Muscle layer of colon (tissue), 2 donors: ENCODE measurements around the gene ZBTB9.

Source experiments
- H3K27ac ChIP-seq: one replicate; pipeline ENCODE4 v1.7.0; 2013; ENCODE audit warnings: low read depth, mild to moderate bottlenecking, low read length, moderate library complexity
- H3K27me3 ChIP-seq, 2 donors: one replicate each; pipeline ENCODE4 v1.7.0; 2013; ENCODE audit warnings: low read length in 2 of 2, mild to moderate bottlenecking in 2 of 2; ENCODE audit not compliant: insufficient read depth in 2 of 2, control insufficient read depth in 1 of 2
- H3K36me3 ChIP-seq: one replicate; pipeline ENCODE4 v1.7.0; 2013; ENCODE audit warnings: mild to moderate bottlenecking, low read length; ENCODE audit not compliant: insufficient read depth
- H3K4me1 ChIP-seq: one replicate; pipeline ENCODE4 v1.7.0; 2013; ENCODE audit warnings: mild to moderate bottlenecking, low read length; ENCODE audit not compliant: insufficient read depth
- H3K4me3 ChIP-seq, 2 donors: one replicate each; pipeline ENCODE4 v1.7.0; 2013; ENCODE audit warnings: low read length in 2 of 2, low read depth in 1 of 2, mild to moderate bottlenecking in 1 of 2, moderate library complexity in 1 of 2
- H3K9ac ChIP-seq: one replicate; pipeline ENCODE4 v1.7.0; 2013; ENCODE audit warnings: low read length
- H3K9me3 ChIP-seq: one replicate; pipeline ENCODE4 v1.7.0; 2013; ENCODE audit warnings: mild to moderate bottlenecking, low read length
- donor health status: abdominal sarcoma.
- donor health status: Adenocarcinoma of cecum.

The ZBTB9 gene

DNA sequence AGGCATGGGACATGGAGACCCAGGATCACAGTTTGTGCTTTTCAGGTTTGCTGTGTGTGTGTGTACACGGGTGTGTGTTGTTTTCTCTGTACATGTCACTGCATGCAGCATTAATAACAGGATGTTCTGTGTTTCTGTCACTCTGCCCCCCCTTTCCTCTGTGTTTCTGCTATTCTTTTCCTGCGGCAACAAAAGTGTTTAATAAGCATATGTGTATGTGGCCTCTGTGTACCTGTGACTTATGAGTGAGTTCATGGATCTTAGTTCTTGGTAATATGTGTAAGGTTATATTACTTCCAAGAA, 24.7 kb upstream of the ZBTB9 start:
- Histone ChIP-seq H3K9ac (no peak overlapping the region), H3K4me3 (no peak overlapping the region), H3K9me3 (no peaks in the 10 kb centered on the region), H3K36me3 (no peaks in the 10 kb centered on the region), H3K27me3 (no peaks in the 10 kb centered on the region), H3K27ac (no peak overlapping the region), H3K4me1 (peaks cover 70% of the 10 kb centered on the region)

DNA sequence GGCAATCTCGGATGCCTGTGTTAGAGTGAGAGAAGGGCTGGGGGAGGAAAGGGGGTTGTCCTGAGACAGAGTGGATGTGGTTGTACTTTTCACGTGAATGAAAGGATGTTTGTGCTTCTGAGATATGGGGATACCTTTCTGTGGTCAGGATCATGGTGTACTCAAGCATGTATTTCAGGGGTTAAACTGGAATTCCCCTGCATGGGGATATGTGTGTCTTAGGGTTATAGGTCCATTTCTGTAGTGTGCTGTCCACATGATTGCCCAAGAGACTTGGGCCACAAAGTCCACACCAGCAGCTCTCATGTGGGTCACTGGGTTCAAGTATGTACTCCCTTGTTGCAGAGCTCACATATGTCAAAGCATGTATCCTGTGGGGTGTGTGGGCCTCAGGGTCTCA, 24.0 kb upstream of the ZBTB9 start:
- H3K4me3 ChIP-seq = peak overlapping the region in 1 of 2 donors; percentile 32
- no peaks in the 10 kb centered on the region for H3K9me3 ChIP-seq
- H3K27ac ChIP-seq = peak overlapping the region; percentile 41
- H3K36me3 ChIP-seq = peaks cover 4% of the 10 kb centered on the region
- H3K4me1 ChIP-seq = peaks cover 64% of the 10 kb centered on the region
- H3K9ac ChIP-seq = no peak overlapping the region
- no peaks in the 10 kb centered on the region for H3K27me3 ChIP-seq

DNA sequence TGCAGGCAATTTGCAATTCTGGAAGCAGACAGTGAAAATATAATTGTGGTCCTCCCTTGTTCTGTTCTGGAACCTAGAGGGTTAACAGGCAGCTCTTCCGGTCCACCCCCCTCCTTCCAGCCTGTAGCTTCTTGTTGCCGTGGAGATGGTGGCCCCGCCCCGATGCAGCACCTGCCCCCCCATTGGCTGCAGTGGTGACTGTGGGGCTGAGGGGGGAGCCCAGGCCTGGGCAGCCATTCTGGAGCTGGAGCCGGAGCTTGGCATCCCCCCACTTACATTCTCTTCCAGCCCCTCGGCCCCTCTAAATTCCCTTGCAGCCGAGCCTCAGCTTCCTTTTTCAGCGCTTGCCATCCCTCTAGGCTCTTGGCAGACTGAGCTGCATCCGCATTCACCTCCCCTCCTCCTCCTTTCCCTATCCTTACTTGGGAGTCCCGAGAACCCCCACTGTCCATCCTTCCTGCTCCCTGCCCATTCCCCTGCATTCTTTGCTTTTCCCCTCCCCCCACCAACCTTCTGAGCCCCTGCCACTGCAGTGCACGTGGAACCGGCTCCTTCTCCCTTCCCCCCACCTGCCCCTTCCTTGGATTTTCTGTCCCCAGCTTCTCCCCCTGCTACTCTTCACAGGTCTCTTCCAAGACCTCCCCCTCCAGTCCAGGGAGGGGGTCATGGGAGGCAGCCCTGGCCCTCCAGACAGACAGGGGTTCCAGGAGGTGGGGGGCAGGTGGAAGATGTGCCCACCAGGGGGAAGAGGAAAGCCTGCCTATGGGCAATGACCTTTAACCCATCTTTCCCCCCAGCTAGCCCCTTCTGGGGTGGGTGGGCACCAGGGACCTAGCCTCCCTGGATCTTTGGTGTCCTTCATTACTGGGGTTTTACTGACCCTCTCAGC, 23.1 kb upstream of the ZBTB9 start:
- no peaks in the 10 kb centered on the region for H3K27me3 ChIP-seq
- peaks cover 62% of the 10 kb centered on the region for H3K4me1 ChIP-seq
- peak overlapping the region in 1 of 2 donors; percentile 32 for H3K4me3 ChIP-seq
- H3K9ac ChIP-seq = peak overlapping the region; percentile 15
- H3K36me3 ChIP-seq = peaks cover 13% of the 10 kb centered on the region
- H3K9me3 ChIP-seq = no peaks in the 10 kb centered on the region
- H3K27ac ChIP-seq = peak overlapping the region; percentile 82

DNA sequence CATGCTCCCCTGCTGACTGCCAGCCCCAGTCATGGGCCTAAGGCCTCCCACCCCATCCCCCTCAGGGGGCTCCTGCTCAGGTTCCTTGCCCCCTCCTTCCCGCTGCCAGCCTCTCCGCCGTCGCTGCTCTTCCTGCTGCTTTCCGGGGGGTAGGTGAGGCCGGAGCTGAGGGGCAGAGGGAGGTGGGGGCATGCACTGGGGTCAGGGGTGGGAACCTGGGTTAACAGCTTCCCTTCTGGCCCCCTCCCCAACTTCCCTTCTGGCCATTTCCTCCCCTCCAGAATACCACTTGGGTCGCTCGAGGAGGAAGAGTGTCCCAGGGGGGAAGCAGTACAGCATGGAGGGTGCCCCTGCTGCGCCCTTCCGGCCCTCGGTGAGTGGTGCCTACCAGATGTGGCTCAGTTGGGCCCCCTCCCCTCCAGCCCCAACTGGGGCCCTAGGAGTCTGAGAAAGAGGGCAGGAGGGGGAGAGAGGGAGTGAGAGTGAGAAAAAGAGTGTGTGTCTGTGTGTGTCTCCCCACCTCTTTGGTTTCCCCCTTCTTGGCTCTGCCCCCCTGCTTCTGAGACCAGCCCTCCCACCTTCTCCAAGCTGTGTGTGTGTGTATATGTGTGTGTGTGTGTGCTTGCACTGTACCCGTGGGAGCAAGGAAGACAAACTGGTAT, 22.4 kb upstream of the ZBTB9 start:
- Histone ChIP-seq H3K27me3 (no peaks in the 10 kb centered on the region), H3K4me3 (no peak overlapping the region), H3K9me3 (no peaks in the 10 kb centered on the region), H3K4me1 (peaks cover 56% of the 10 kb centered on the region), H3K9ac (no peak overlapping the region), H3K36me3 (peaks cover 20% of the 10 kb centered on the region), H3K27ac (peak overlapping the region; percentile 82)

DNA sequence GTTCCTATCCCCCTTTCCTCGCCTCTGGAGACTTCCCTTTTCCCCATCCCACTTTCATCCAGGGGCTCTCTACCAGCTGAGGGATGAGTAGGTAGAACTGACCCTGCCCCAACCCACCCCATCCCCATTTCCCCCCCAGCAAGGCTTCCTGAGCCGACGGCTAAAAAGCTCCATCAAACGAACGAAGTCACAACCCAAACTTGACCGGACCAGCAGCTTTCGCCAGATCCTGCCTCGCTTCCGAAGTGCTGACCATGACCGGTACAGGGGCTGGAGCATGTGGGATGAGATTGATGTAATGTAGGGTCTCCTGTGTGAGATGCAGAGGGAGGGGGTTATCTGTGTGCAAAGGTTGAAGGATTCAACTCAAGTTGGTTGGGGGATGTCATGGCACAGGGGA, 21.8 kb upstream of the ZBTB9 start:
- H3K9me3 ChIP-seq = no peaks in the 10 kb centered on the region
- H3K9ac ChIP-seq = no peak overlapping the region
- H3K27ac ChIP-seq = peak overlapping the region; percentile 82
- peaks cover 52% of the 10 kb centered on the region for H3K4me1 ChIP-seq
- H3K27me3 ChIP-seq = no peaks in the 10 kb centered on the region
- no peak overlapping the region for H3K4me3 ChIP-seq
- H3K36me3 ChIP-seq = peaks cover 26% of the 10 kb centered on the region

DNA sequence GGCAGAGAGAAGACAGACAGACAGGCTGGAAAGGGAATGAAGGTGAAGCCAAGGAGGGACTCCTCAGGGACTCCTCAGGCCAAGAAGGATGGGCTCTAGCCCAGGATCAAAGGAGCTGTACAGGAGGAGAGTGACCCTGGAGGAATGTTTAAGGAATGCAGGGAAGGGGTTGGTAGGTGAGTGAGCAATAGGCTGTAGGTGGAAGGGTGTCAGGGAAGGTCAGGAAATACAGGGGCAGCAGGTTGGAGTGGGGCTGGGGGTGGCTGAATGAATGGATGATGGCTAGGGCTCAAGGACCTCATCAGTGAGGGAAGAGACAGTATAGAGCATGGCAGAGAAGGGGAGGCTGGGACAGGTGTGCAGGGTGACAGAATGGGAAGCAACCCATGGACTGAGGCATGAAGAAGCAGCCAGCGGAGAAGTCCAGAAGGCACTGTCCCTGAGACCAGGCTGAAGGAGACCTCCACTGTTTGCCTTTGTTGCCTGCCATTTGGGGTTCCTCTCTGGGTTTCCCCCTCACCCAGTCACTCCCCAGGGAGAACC, 21.3 kb upstream of the ZBTB9 start:
- H3K9me3 ChIP-seq = no peaks in the 10 kb centered on the region
- no peak overlapping the region for H3K4me3 ChIP-seq
- H3K9ac ChIP-seq = no peak overlapping the region
- peak overlapping the region; percentile 82 for H3K27ac ChIP-seq
- H3K27me3 ChIP-seq = no peaks in the 10 kb centered on the region
- H3K4me1 ChIP-seq = peaks cover 52% of the 10 kb centered on the region
- H3K36me3 ChIP-seq = peaks cover 29% of the 10 kb centered on the region

DNA sequence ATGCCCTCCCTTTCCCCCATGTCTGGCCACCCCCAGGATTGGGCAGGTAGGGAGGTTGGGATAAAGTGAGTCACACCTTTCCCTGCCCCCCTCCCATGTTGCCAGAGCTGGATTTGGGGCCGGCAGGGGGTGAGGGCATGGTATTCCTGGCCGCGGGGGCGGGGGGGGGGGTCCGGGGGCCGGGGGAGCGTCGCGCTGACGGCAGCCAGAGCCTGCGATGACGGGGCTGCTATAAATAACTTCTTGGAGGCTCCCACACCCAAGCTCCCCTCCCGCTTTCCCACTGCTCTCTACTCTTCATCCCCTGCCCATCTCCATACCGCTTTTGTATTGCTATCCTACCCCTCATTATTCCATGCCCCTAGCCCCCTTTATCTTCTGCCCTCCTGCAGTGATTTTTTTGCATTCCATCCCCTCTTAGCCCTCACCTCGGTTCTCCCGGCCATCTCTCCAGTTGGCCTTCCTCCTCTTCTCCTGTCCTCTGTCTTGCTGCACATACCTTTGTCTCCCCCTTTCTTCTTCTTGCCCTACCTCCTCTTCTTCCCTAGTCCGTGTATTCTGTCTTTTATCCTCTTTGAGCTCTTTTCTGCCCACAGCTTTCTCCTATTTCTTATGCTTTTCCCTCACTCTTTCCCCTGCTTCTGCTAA, 20.7 kb upstream of the ZBTB9 start:
- peaks cover 47% of the 10 kb centered on the region for H3K4me1 ChIP-seq
- H3K9ac ChIP-seq = peak overlapping the region; percentile 22
- H3K36me3 ChIP-seq = peaks cover 35% of the 10 kb centered on the region
- H3K4me3 ChIP-seq = no peak overlapping the region
- H3K9me3 ChIP-seq = no peaks in the 10 kb centered on the region
- no peaks in the 10 kb centered on the region for H3K27me3 ChIP-seq
- H3K27ac ChIP-seq = peak overlapping the region; percentile 82

DNA sequence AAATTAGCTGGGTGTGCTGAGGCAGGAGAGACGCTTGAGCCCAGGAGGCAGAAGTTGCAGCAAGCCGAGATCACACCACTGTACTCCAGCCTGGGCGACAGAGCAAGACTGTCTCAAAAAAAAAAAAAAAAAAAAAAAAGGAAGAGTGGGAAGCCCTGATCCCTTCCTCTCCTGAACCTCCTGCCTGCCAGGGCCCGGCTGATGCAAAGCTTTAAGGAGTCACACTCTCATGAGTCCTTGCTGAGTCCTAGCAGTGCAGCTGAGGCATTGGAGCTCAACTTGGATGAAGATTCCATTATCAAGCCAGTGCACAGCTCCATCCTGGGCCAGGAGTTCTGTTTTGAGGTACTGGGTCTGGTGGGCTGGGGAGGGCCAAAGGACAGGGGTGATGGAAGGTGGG, 19.4 kb upstream of the ZBTB9 start:
- Histone ChIP-seq H3K4me3 (no peak overlapping the region), H3K36me3 (peaks cover 40% of the 10 kb centered on the region), H3K27ac (no peak overlapping the region)

DNA sequence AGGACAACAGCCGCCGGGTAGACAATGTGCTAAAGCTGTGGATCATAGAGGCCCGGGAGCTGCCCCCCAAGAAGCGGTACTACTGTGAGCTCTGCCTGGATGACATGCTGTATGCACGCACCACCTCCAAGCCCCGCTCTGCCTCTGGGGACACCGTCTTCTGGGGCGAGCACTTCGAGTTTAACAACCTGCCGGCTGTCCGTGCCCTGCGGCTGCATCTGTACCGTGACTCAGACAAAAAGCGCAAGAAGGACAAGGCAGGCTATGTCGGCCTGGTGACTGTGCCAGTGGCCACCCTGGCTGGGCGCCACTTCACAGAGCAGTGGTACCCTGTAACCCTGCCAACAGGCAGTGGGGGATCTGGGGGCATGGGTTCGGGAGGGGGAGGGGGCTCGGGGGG, 16.7 kb upstream of the ZBTB9 start:
- Histone ChIP-seq H3K27ac (no peak overlapping the region), H3K36me3 (peaks cover 54% of the 10 kb centered on the region), H3K9me3 (no peaks in the 10 kb centered on the region), H3K27me3 (no peaks in the 10 kb centered on the region), H3K4me1 (peaks cover 15% of the 10 kb centered on the region), H3K9ac (no peak overlapping the region), H3K4me3 (no peak overlapping the region)

More for the DNA sequence above, 19.4 kb upstream of the ZBTB9 start:
- Histone ChIP-seq H3K27me3 (no peaks in the 10 kb centered on the region), H3K9ac (no peak overlapping the region), H3K9me3 (no peaks in the 10 kb centered on the region), H3K4me1 (peaks cover 39% of the 10 kb centered on the region)

DNA sequence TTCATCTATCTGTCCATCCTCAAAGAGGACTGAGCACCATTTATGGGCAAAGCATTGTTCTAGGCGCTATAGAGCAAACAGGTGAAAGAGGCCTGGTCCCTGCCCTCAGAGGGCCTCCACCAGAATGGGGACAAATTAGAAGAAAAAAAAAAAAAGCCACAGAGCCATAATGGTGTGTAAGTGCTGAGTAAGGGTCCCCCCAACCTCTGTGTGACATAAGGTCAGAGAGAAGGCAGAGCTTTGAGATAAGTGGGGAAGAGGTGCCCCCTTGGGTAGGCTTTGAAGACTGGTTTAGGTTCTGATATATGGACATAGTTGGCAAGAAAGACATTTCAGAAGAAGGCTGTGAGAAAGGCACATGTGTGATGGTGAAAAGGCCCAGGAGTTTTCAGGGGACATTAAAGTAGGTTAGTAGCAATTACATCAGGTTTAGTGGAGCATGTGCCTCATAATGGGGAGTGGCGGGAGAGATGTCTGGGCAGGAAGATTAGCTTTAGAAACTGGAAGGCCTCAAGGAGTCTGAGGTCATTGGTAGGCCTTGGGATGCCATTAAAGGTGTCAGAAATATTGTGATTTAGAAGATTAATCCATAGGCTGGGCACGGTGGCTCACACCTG, 15.3 kb upstream of the ZBTB9 start:
- Histone ChIP-seq H3K4me3 (no peak overlapping the region), H3K9ac (no peak overlapping the region), H3K4me1 (peaks cover 3% of the 10 kb centered on the region), H3K9me3 (no peaks in the 10 kb centered on the region), H3K27me3 (no peaks in the 10 kb centered on the region), H3K36me3 (peaks cover 57% of the 10 kb centered on the region), H3K27ac (no peak overlapping the region)
